CD1c-positive myeloid dendritic cell (primary cell): ENCODE results near the gene ZNF771.

ENCODE experiments used
- DNase-seq: peaks from one replicate; pipeline ENCODE4 v3.0.0-alpha.2; 2016; ENCODE audit errors: extremely low spot score

Gene ZNF771

GRCh38 chr16:30398661-30399434 lies 8.6 kb upstream of the ZNF771 start:
- no peak for DNase-seq

- no peak for DNase-seq
Observed at GRCh38 chr16:30399435-30400186, 7.8 kb upstream of the ZNF771 start.

- no peak for DNase-seq
Observed at GRCh38 chr16:30401768-30402425, 5.5 kb upstream of the ZNF771 start.

GRCh38 chr16:30406795-30407101 lies 658 bp upstream of the ZNF771 start:
- DNase-seq: no peak

- DNase-seq: no peak
Observed at GRCh38 chr16:30407804-30408534, 563 bp downstream of the ZNF771 start.

GRCh38 chr16:30409125-30410060 lies 2.0 kb downstream of the ZNF771 start:
- DNase-seq: peak; percentile 94

- no peak for DNase-seq
Observed at GRCh38 chr16:30413112-30413806, 5.9 kb downstream of the ZNF771 start.

GRCh38 chr16:30414159-30414558 lies 6.8 kb downstream of the ZNF771 start:
- DNase-seq: no peak

- no peak for DNase-seq
Observed at GRCh38 chr16:30416047-30416603, 8.7 kb downstream of the ZNF771 start.

- DNase-seq: no peak
Observed at GRCh38 chr16:30416624-30417528, 9.5 kb downstream of the ZNF771 start.

- peak; percentile 97 for DNase-seq
Observed at GRCh38 chr16:30417529-30418349, 10.3 kb downstream of the ZNF771 start.

GRCh38 chr16:30418350-30419181 lies 11.2 kb downstream of the ZNF771 start:
- DNase-seq: no peak

GRCh38 chr16:30421010-30421409 lies 13.6 kb downstream of the ZNF771 start:
- DNase-seq: no peak

GRCh38 chr16:30428055-30428454 lies 20.6 kb downstream of the ZNF771 start:
- no peak for DNase-seq

GRCh38 chr16:30429418-30429677 lies 21.9 kb downstream of the ZNF771 start:
- DNase-seq: no peak

- peak; percentile 99 for DNase-seq
Observed at GRCh38 chr16:30429678-30430427, 22.4 kb downstream of the ZNF771 start, which contains the start of gene DCTPP1. DCTPP1 (minus strand) TSS chr16:30430030; CDS start chr16:30429980, 50 bp downstream.
